HepG2 (cell line): Measurements from ENCODE around the gene JTB. TPM values are rescaled to one million over a fixed set of nuclear protein-coding genes. Genes with fewer than 3 reads are reported as not detected.

Source experiments
- MNT ChIP-seq: fragments of 450-650 bp; IDR thresholded peaks from 2 replicates; pipeline ENCODE4 v1.6.1; 2016
- MXD3 ChIP-seq: IDR thresholded peaks from 2 replicates; pipeline ENCODE4 v1.6.1; 2016; ENCODE audit warnings: mild to moderate bottlenecking, missing biosample characterization, missing genetic modification reagents
- PPARG ChIP-seq: conservative IDR thresholded peaks from 2 replicates; pipeline ENCODE4 v1.6.1; 2016; ENCODE audit warnings: missing biosample characterization, missing genetic modification reagents
- RNF219 ChIP-seq: sonication (generic); formaldehyde crosslinking; IDR thresholded peaks from 2 replicates; pipeline ENCODE4 v1.5.0; 2020; ENCODE audit warnings: mild to moderate bottlenecking, missing genetic modification reagents
- SATB2 ChIP-seq: sonication (generic); formaldehyde crosslinking; IDR thresholded peaks from 2 replicates; pipeline ENCODE4 v1.5.0; 2020; ENCODE audit warnings: missing genetic modification reagents
- SMYD3 ChIP-seq: sonication (generic); formaldehyde crosslinking; IDR thresholded peaks from 2 replicates; pipeline ENCODE4 v1.8.1; 2023; ENCODE audit warnings: mild to moderate bottlenecking, missing genetic modification reagents
- TAF15 ChIP-seq: fragments of 200-400 bp; formaldehyde crosslinking; IDR thresholded peaks from one replicate; pipeline ENCODE4 v1.6.1; 2018; ENCODE audit warnings: mild to moderate bottlenecking, low read depth, low read length; ENCODE audit not compliant: poor library complexity, severe bottlenecking
- U2AF2 ChIP-seq: fragments of 200-400 bp; formaldehyde crosslinking; IDR thresholded peaks from 2 replicates; pipeline ENCODE4 v1.6.1; 2017; ENCODE audit warnings: low read depth, mild to moderate bottlenecking, low read length
- ZBTB37 ChIP-seq: sonication (generic); formaldehyde crosslinking; IDR thresholded peaks from 2 replicates; pipeline ENCODE4 v1.4.0; 2020; ENCODE audit warnings: mild to moderate bottlenecking, missing genetic modification reagents
- ZFP37 ChIP-seq: sonication (generic); formaldehyde crosslinking; IDR thresholded peaks from 2 replicates; pipeline ENCODE4 v1.4.0; 2020; ENCODE audit warnings: missing genetic modification reagents, borderline replicate concordance
- ZFP91 ChIP-seq: sonication (generic); formaldehyde crosslinking; IDR thresholded peaks from 2 replicates; pipeline ENCODE4 v1.9.0; 2022; ENCODE audit warnings: missing genetic modification reagents, mild to moderate bottlenecking, borderline replicate concordance
- ZNF496 ChIP-seq: sonication (generic); formaldehyde crosslinking; IDR thresholded peaks from 2 replicates; pipeline ENCODE4 v1.8.1; 2023; ENCODE audit warnings: mild to moderate bottlenecking, moderate library complexity, missing genetic modification reagents; ENCODE audit not compliant: insufficient replicate concordance
- ZNF770 ChIP-seq: sonication (generic); formaldehyde crosslinking; IDR thresholded peaks from 2 replicates; pipeline ENCODE4 v1.5.0; 2020; ENCODE audit warnings: mild to moderate bottlenecking, missing genetic modification reagents
- ZNF850 ChIP-seq: sonication (generic); formaldehyde crosslinking; conservative IDR thresholded peaks from 2 replicates; pipeline ENCODE4 v1.9.0; 2021; ENCODE audit warnings: mild to moderate bottlenecking, missing genetic modification reagents
- ZNF883 ChIP-seq: sonication (generic); formaldehyde crosslinking; IDR thresholded peaks from 2 replicates; pipeline ENCODE4 v1.5.1; 2020; ENCODE audit warnings: mild to moderate bottlenecking, missing genetic modification reagents; ENCODE audit errors: not compliant biosample characterization
- ZSCAN12 ChIP-seq: sonication (generic); formaldehyde crosslinking; IDR thresholded peaks from 2 replicates; pipeline ENCODE4 v1.9.0; 2021; ENCODE audit warnings: mild to moderate bottlenecking, missing genetic modification reagents
- polyA plus RNA-seq, 8 experiments: library from polyadenylated mRNA; depleted of rRNA in 3 of 8; stranded (reverse) in 7 of 8; unstranded in 1 of 8; fragments of >200 nt; fragmentation: Illumina TruSeq in 4 of 8; extraction: Trizol in 4 of 8; gene quantifications; 2 replicates each; pipeline versions ENCODE4 v1.2.1 to v1.2.3, GENCODE V29; 2011 to 2016; ENCODE audit warnings: low read depth in 4 of 8, missing spikeins in 1 of 8, mixed read lengths in 1 of 8; ENCODE audit not compliant: insufficient read depth in 1 of 8
- total RNA-seq, 5 experiments: library from RNA; depleted of rRNA; stranded (reverse); fragments of >200 nt; fragmentation: Illumina TruSeq; extraction: Trizol; gene quantifications; 2 replicates each; pipeline ENCODE4 v1.2.3, GENCODE V29; 2016; ENCODE audit warnings: low read depth in 1 of 5

The JTB gene
- total and polyA plus RNA-seq, 2 of the 13 experiments (the other 11 are each of a cell fraction or from before 2014, with no cell fraction given) = 96.7 to 99.2 TPM

GRCh38 chr1:153963030-153963849, 14.2 kb downstream of the JTB start, which contains the start of gene SLC39A1 (continued):
- TF ChIP-seq SATB2 (CRISPR knock-in tag) = 0 out of 2 replicates have a peak, but pooled peaks have one; percentile 67
- no peak for TF ChIP-seq RNF219
- TF ChIP-seq ZFP37 (CRISPR knock-in tag) = no peak; the same call in 1 of the 2 replicates
- TF ChIP-seq ZSCAN12 (CRISPR knock-in tag) = no peak
- TF ChIP-seq PPARG (CRISPR knock-in tag) = no peak
- no peak for TF ChIP-seq U2AF2
- TF ChIP-seq ZNF770 (CRISPR knock-in tag) = no peak
- peak; percentile 22; the same call in 1 of the 2 replicates for TF ChIP-seq MXD3 (CRISPR knock-in tag)
- no peak for TF ChIP-seq SMYD3 (CRISPR knock-in tag)
- TF ChIP-seq ZBTB37 (CRISPR knock-in tag) = no peak
- TF ChIP-seq ZNF496 (CRISPR knock-in tag) = no peak
- TF ChIP-seq TAF15 = peak; percentile 23
- peak; percentile 46; the same call in 1 of the 2 replicates for TF ChIP-seq ZFP91 (CRISPR knock-in tag)
- TF ChIP-seq ZNF850 (CRISPR knock-in tag) = no peak
- TF ChIP-seq ZNF883 (CRISPR knock-in tag) = no peak
- no peak for TF ChIP-seq MNT
